AG04449 (cell line): ENCODE measurements around the gene P2RY6.
"Not testable (repeated sequence)": the region's sequence is repeated elsewhere in the genome, so short reads cannot be mapped to it uniquely, and the experiment has no call there.

Experiments
- CTCF ChIA-PET: fragments of 350-600 bp; formaldehyde crosslinking; extraction: SDS; loops from one replicate; lab custom pipeline; 2021; ENCODE audit warnings: antibody characterized with exemption; lab: Yijun Ruan, JAX
- POLR2A ChIA-PET: fragments of 400-600, 350-600 bp; formaldehyde crosslinking; extraction: SDS; loops from one replicate; lab custom pipeline; 2020; ENCODE audit warnings: antibody characterized with exemption, inconsistent platforms; lab: Yijun Ruan, JAX
- DNase-seq: peaks from one replicate; pipeline ENCODE4 v3.0.0-alpha.2; 2010; ENCODE audit warnings: low read depth, low spot score
- H3K4me3 ChIP-seq: 2 replicates; pipeline ENCODE4 v1.5.1; 2011; ENCODE audit warnings: low read depth, mild to moderate bottlenecking, control low read depth, low read length
- TF ChIP-seq, protein P1 (sequence below): IDR thresholded peaks from one replicate; pipeline ENCODE4 v1.5.1; 2011; ENCODE audit warnings: mild to moderate bottlenecking, moderate library complexity, low read length, control low read depth, inconsistent platforms; ENCODE audit not compliant: insufficient read depth; ENCODE audit errors: missing control alignments

Gene P2RY6

DNA sequence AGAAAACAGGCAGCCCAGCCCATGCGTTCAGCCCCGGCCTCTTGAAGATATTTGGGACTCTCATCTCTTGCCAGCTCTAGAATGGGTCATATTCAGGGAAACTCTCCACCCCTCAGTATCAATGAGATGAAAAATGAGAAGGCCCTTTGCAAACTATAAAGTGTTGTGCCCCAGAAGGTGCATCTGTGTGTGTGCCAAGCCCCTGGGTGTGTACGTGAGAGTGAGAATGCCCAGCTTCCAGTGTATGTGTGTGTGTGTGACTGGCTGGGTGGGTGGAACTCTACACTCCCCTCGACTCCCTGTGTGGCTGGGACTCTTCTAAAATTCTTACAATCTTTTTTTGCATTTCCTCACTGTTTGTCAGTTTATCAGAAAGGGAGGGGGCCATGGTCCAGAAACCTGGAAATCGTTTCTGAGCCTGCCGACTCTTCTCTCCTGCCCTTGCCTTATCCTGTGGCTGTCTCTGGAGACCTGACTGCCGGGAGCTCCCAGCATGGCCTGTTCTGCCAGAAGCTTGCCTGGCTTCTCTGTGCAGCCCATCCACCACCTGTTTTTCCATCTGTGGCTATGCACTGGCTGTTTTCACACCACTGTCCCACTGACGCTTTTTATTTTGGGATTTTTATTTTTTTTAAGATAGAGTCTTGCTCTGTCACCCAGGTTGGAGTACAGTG lies 1.2 kb downstream of the P2RY6 start:
- ChIA-PET CTCF (interaction anchor here (0.9 to 2.5 kb wide), 12 partner anchors 9 to 443 kb away, joined by 3 to 14 read pairs (median 5); no protein-coding TSS in a partner anchor), POLR2A (interaction anchor here (1.3 kb wide), 1 partner anchor 9 kb away, joined by 3 read pairs; no protein-coding TSS in a partner anchor)
- no peak overlapping the region for H3K4me3 ChIP-seq
- no peak for DNase-seq
- TF ChIP-seq, protein P1, sequence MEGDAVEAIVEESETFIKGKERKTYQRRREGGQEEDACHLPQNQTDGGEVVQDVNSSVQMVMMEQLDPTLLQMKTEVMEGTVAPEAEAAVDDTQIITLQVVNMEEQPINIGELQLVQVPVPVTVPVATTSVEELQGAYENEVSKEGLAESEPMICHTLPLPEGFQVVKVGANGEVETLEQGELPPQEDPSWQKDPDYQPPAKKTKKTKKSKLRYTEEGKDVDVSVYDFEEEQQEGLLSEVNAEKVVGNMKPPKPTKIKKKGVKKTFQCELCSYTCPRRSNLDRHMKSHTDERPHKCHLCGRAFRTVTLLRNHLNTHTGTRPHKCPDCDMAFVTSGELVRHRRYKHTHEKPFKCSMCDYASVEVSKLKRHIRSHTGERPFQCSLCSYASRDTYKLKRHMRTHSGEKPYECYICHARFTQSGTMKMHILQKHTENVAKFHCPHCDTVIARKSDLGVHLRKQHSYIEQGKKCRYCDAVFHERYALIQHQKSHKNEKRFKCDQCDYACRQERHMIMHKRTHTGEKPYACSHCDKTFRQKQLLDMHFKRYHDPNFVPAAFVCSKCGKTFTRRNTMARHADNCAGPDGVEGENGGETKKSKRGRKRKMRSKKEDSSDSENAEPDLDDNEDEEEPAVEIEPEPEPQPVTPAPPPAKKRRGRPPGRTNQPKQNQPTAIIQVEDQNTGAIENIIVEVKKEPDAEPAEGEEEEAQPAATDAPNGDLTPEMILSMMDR, result no peak

DNA sequence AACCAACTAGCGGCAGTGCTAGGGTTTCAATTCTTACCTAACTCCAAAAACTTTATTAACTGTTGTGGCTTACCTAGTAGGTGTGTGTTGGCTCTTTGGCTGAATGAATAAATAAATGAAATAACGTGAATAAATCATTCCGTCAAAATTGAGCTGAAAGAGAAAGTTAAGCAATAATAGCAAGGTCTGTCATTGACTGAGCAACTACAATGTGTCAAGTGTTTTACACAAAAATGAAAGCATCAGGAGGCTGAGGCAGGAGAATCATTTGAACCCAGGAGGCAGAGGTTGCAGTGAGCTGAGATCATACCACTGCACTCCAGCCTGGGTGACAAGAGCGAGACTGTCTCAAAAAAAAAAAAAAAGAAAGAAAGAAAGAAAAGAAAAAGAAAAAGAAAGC lies 2.1 kb downstream of the P2RY6 start:
- H3K4me3 ChIP-seq, DNase-seq, POLR2A ChIA-PET: not testable (repeated sequence)
- CTCF ChIA-PET, result interaction anchor here (1.0 to 2.1 kb wide), 8 partner anchors 10 to 444 kb away, joined by 3 to 12 read pairs (median 6); no protein-coding TSS in a partner anchor

DNA sequence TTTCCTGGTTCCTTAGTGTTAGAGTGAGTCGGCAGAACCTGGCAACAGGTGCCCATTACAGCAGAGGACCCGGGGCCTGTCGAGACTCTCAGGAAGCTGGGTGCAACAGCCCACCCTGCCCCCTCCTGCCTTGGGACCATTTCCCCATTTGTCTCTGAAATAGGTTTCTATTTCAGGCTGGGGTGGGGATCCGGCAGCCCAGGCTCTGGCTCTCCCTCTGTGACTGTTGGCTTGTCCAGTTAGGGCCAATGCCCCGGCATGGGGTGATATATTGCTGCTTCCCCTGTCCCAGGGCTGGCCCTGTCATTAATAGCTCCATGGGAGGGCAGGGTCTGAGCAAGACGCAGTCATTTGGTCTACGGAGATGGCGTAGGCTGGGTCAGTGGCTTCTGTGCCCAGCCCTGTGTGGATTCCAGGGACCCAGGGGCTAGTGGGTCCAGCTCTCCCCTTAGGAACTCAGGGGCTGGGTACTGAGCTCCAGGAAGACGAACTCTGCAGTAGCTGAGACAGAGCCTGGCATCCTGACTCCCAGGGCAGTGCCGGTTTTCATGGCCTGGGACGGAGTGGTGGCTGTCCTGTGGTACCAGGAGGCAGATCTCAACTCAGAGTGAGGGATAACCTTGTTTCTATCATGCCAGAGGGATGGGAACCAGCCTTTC lies 2.7 kb downstream of the P2RY6 start:
- ChIA-PET POLR2A (no interaction called here), CTCF (interaction anchor here (1.0 to 2.1 kb wide), 8 partner anchors 11 to 445 kb away, joined by 3 to 12 read pairs (median 4); no protein-coding TSS in a partner anchor)
- no peak for DNase-seq
- H3K4me3 ChIP-seq, result no peak overlapping the region
- TF ChIP-seq, protein P1, result no peak

DNA sequence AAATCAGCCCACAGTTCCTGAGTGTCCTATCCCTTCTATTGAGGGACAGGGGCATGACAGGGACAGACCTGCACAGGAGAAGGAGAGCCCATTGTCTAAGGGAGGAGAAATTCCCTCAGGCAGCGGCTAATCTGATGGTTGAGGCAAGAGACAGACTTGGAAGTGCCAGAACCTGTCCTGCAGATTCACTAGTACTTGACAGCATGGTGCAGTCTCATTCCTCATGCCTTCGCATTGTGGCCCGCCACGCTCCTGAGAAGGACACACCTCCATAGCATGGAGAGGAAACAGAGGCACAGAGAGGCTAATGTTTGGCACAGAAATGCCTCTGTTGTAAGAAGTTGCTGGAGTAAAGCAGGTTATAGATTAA lies 3.2 kb downstream of the P2RY6 start:
- TF ChIP-seq, protein P1, result no peak
- ChIA-PET CTCF (interaction anchor here (1.0 to 2.1 kb wide), 5 partner anchors 11 to 25 kb away, joined by 3 to 12 read pairs (median 5); no protein-coding TSS in a partner anchor), POLR2A (no interaction called here)
- no peak overlapping the region for H3K4me3 ChIP-seq
- DNase-seq, result no peak

DNA sequence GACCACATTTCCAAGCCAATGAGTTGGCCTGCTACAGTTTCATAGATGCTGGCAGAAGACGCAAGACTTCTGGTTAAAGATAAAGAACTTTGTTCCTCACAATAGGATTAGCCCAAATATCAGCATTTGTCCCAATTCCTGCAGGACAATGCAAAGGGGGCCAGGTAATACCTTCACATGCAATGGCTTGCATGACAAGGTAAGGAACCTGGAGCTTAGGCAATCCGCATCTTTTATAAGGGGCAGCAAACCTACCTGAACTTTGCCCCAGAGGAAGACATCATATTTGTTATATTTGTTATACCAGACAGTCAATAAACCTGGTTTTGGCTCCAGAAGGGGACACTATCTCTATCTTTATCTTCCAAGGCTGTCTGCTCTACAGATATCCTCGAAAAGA lies 5.3 kb downstream of the P2RY6 start:
- no peak overlapping the region for H3K4me3 ChIP-seq
- ChIA-PET CTCF (interaction anchor here (1.8 kb wide), 1 partner anchor 12 kb away, joined by 5 read pairs; no protein-coding TSS in a partner anchor), POLR2A (no interaction called here)
- TF ChIP-seq, protein P1, result no peak
- no peak for DNase-seq

DNA sequence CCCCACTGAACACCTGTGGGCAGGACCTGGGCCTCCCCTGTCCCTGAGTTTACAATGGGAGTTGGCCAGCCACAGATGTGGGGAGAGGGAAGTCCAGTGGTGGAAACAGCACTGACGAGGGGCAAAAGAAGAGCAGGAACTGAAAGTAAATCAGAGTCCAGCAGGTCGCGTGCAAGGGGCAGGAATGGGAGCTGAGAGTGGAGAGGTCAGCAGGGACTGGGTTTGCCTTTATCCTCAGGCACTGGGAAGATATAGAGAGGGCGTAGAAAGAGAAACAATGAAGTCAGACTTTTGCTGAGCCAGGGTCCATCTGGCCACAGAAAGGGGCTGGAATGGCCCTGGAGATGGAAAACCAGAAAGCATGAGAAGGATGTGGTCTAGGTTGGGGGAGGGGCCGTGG lies 8.5 kb downstream of the P2RY6 start:
- ChIA-PET CTCF (interaction anchor here (1.0 to 3.2 kb wide), 7 partner anchors 8 to 113 kb away, joined by 3 to 30 read pairs (median 5); no protein-coding TSS in a partner anchor), POLR2A (no interaction called here)
- TF ChIP-seq, protein P1, result no peak
- DNase-seq, result no peak
- H3K4me3 ChIP-seq, result no peak overlapping the region
